SK-N-SH treated with all-trans-retinoic acid at 6 μM for 48 hours (cell line): ENCODE results near the gene CLIC5.

Experiments
- ATAC-seq: fragments of 200-7000 bp; cut with Tn5 transposase; 3 replicates; pipeline ENCODE4 v1.9.1; 2020; ENCODE audit warnings: mild to moderate bottlenecking, moderate library complexity
- ARNTL ChIP-seq: fragments of 450-650 bp; formaldehyde crosslinking; IDR thresholded peaks from 2 replicates; pipeline ENCODE4 v1.5.0; 2020; ENCODE audit warnings: low read depth, mild to moderate bottlenecking, moderate library complexity, borderline replicate concordance
- BACH2 ChIP-seq: fragments of 250-450 bp; sonication (Bioruptor Pico); IDR thresholded peaks from 2 replicates; pipeline ENCODE4 v1.9.0; 2021; ENCODE audit warnings: mild to moderate bottlenecking, borderline replicate concordance
- CREB5 ChIP-seq: fragments of 250-450 bp; sonication (Bioruptor Pico); IDR thresholded peaks from 2 replicates; pipeline ENCODE4 v1.5.1; 2020; ENCODE audit warnings: low read depth, mild to moderate bottlenecking, moderate library complexity
- CSDC2 ChIP-seq: fragments of 250-450 bp; sonication (Bioruptor Pico); IDR thresholded peaks from 2 replicates; pipeline ENCODE4 v1.5.0; 2020; ENCODE audit warnings: mild to moderate bottlenecking, moderate library complexity
- CSRNP3 ChIP-seq: fragments of 250-450 bp; sonication (Bioruptor Pico); IDR thresholded peaks from 2 replicates; pipeline ENCODE4 v1.5.1; 2021; ENCODE audit warnings: mild to moderate bottlenecking, moderate library complexity
- ESRRG ChIP-seq: fragments of 250-450 bp; sonication (Bioruptor Pico); IDR thresholded peaks from 2 replicates; pipeline ENCODE4 v1.6.1; 2021; ENCODE audit warnings: mild to moderate bottlenecking
- GLIS3 ChIP-seq: fragments of 250-450 bp; sonication (Bioruptor Pico); IDR thresholded peaks from 2 replicates; pipeline ENCODE4 v1.5.0; 2020; ENCODE audit warnings: mild to moderate bottlenecking, moderate library complexity
- ISL1 ChIP-seq: fragments of 250-450 bp; sonication (Bioruptor Pico); IDR thresholded peaks from 2 replicates; pipeline ENCODE4 v2.1.2; 2022; ENCODE audit warnings: mild to moderate bottlenecking, moderate library complexity
- OSR1 ChIP-seq: fragments of 250-450 bp; sonication (Bioruptor Pico); IDR thresholded peaks from 2 replicates; pipeline ENCODE4 v1.8.0; 2022; ENCODE audit warnings: moderate library complexity, mild to moderate bottlenecking, inconsistent platforms
- POU6F1 ChIP-seq: fragments of 250-450 bp; sonication (Bioruptor Pico); IDR thresholded peaks from 2 replicates; pipeline ENCODE4 v1.8.0; 2021; ENCODE audit warnings: low read depth, mild to moderate bottlenecking, moderate library complexity, borderline replicate concordance
- PPARA ChIP-seq: fragments of 250-450 bp; sonication (Bioruptor Pico); IDR thresholded peaks from 2 replicates; pipeline ENCODE4 v1.5.0; 2020; ENCODE audit warnings: mild to moderate bottlenecking, borderline replicate concordance
- RARB ChIP-seq: fragments of 250-450 bp; sonication (Bioruptor Pico); IDR thresholded peaks from 2 replicates; pipeline ENCODE4 v1.8.0; 2021; ENCODE audit warnings: mild to moderate bottlenecking, moderate library complexity
- SNAI2 ChIP-seq: fragments of 250-450 bp; sonication (Bioruptor Pico); IDR thresholded peaks from 2 replicates; pipeline ENCODE4 v1.5.0; 2020; ENCODE audit warnings: mild to moderate bottlenecking, moderate library complexity
- TCF4 ChIP-seq: fragments of 250-450 bp; sonication (Bioruptor Pico); IDR thresholded peaks from 2 replicates; pipeline ENCODE4 v1.8.0; 2021; ENCODE audit warnings: mild to moderate bottlenecking, moderate library complexity, borderline replicate concordance
- TOX ChIP-seq: fragments of 250-450 bp; sonication (Bioruptor Pico); IDR thresholded peaks from 2 replicates; pipeline ENCODE4 v1.8.0; 2021; ENCODE audit warnings: mild to moderate bottlenecking, moderate library complexity, borderline replicate concordance
- ZC3H10 ChIP-seq: fragments of 250-450 bp; sonication (Bioruptor Pico); IDR thresholded peaks from 2 replicates; pipeline ENCODE4 v1.5.1; 2021; ENCODE audit warnings: mild to moderate bottlenecking, moderate library complexity
- ZFP3 ChIP-seq: fragments of 250-450 bp; sonication (Bioruptor Pico); IDR thresholded peaks from 2 replicates; pipeline ENCODE4 v1.5.0; 2020; ENCODE audit warnings: mild to moderate bottlenecking, moderate library complexity
- ZFP30 ChIP-seq: fragments of 450-650 bp; formaldehyde crosslinking; IDR thresholded peaks from 2 replicates; pipeline ENCODE4 v1.5.0; 2022; ENCODE audit warnings: mild to moderate bottlenecking, moderate library complexity
- ZNF565 ChIP-seq: fragments of 450-650 bp; formaldehyde crosslinking; conservative IDR thresholded peaks from 2 replicates; pipeline ENCODE4 v1.5.0; 2020; ENCODE audit warnings: low read depth, mild to moderate bottlenecking, moderate library complexity
- ZNF70 ChIP-seq: fragments of 450-650 bp; formaldehyde crosslinking; IDR thresholded peaks from 2 replicates; pipeline ENCODE4 v1.5.0; 2020; ENCODE audit warnings: mild to moderate bottlenecking, moderate library complexity
- ZNF8 ChIP-seq: fragments of 450-650 bp; formaldehyde crosslinking; IDR thresholded peaks from 2 replicates; pipeline ENCODE4 v1.5.0; 2020; ENCODE audit warnings: mild to moderate bottlenecking, moderate library complexity

The CLIC5 gene

GRCh38 chr6:45967363-45967762, 48.3 kb downstream of the CLIC5 start:
- ATAC-seq = no peak
- TF ChIP-seq ESRRG (CRISPR knock-in tag) (no peak), POU6F1 (CRISPR knock-in tag) (no peak), ZC3H10 (CRISPR knock-in tag) (no peak), TOX (CRISPR knock-in tag) (no peak), PPARA (CRISPR knock-in tag) (no peak), ZNF8 (CRISPR knock-in tag) (no peak), TCF4 (CRISPR knock-in tag) (no peak), OSR1 (CRISPR knock-in tag) (no peak), RARB (CRISPR knock-in tag) (no peak), CSDC2 (CRISPR knock-in tag) (no peak), ZFP30 (CRISPR knock-in tag) (no peak), ZNF565 (CRISPR knock-in tag) (no peak), ARNTL (CRISPR knock-in tag) (no peak), CSRNP3 (CRISPR knock-in tag) (no peak)

GRCh38 chr6:45966797-45967196, 48.9 kb downstream of the CLIC5 start:
- TF ChIP-seq ZNF70 (CRISPR knock-in tag) (no peak), ZFP30 (CRISPR knock-in tag) (no peak), ZFP3 (CRISPR knock-in tag) (no peak), ZNF565 (CRISPR knock-in tag) (no peak), ARNTL (CRISPR knock-in tag) (no peak), GLIS3 (CRISPR knock-in tag) (no peak), ISL1 (CRISPR knock-in tag) (no peak), BACH2 (CRISPR knock-in tag) (no peak), ZNF8 (CRISPR knock-in tag) (no peak), RARB (CRISPR knock-in tag) (no peak), OSR1 (CRISPR knock-in tag) (no peak), TCF4 (CRISPR knock-in tag) (no peak), POU6F1 (CRISPR knock-in tag) (no peak), CREB5 (CRISPR knock-in tag) (no peak), ZC3H10 (CRISPR knock-in tag) (no peak)

GRCh38 chr6:45966340-45966739, 49.3 kb downstream of the CLIC5 start:
- ATAC-seq = no peak
- no peak for TF ChIP-seq BACH2 (CRISPR knock-in tag)
- no peak for TF ChIP-seq CSDC2 (CRISPR knock-in tag)
- no peak for TF ChIP-seq ZNF70 (CRISPR knock-in tag)
- TF ChIP-seq OSR1 (CRISPR knock-in tag) = no peak
- TF ChIP-seq CSRNP3 (CRISPR knock-in tag) = no peak
- TF ChIP-seq CREB5 (CRISPR knock-in tag) = no peak
- no peak for TF ChIP-seq RARB (CRISPR knock-in tag)
- TF ChIP-seq SNAI2 (CRISPR knock-in tag) = no peak
- TF ChIP-seq POU6F1 (CRISPR knock-in tag) = no peak
- TF ChIP-seq ESRRG (CRISPR knock-in tag) = no peak
- no peak for TF ChIP-seq ISL1 (CRISPR knock-in tag)
- TF ChIP-seq GLIS3 (CRISPR knock-in tag) = no peak
- TF ChIP-seq ARNTL (CRISPR knock-in tag) = no peak
- TF ChIP-seq ZNF565 (CRISPR knock-in tag) = no peak
- TF ChIP-seq PPARA (CRISPR knock-in tag) = no peak

More at GRCh38 chr6:45966797-45967196, 48.9 kb downstream of the CLIC5 start:
- no peak for ATAC-seq
